HG03095 (cell line): ENCODE data around the gene RSPO1.

ENCODE experiments used
- ATAC-seq: cut with Tn5 transposase; IDR thresholded peaks from one replicate; pipeline ENCODE4 v1.9.1; 2021; ENCODE audit warnings: moderate library complexity; ENCODE audit not compliant: unreplicated experiment

Gene RSPO1

DNA sequence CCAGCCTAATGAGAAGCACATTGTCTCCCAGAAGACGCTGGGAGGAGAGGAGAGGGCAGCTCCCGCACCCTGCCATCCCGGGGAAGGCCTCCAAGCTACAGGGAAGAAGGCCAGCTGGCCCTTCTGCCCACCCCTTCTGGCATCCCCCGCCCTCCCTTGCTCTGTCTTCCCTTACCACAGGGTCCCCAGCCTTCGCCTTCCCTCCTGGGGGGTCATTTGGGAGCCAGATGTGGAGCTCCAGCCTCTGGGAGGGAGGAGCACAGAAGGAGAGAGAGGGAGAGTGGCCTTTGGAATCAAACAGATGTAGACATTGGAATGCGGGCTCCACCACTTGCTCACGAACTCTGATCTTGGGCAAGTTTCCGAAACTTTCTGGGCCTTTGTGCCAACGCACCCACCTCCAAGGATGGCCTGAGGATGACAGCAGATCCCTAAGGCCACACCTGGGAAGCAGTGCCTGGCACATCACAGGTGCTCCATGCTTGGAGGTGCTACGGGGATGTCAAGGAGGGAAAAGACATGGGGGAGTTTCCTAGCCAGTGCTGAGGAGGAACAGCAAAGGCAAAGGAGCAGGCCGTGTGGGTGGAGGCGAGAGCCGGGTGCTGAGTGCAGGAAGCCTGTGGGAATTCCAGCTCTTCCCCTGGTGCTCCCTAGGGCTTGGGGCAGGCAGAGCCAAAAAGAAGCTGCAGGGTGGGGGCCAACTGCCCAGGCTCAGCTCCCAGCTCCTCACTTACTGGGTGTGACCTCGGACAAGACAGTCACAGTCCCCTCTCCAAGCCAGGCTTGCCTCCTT lies 23.1 kb upstream of the RSPO1 start:
- ATAC-seq: no peak

DNA sequence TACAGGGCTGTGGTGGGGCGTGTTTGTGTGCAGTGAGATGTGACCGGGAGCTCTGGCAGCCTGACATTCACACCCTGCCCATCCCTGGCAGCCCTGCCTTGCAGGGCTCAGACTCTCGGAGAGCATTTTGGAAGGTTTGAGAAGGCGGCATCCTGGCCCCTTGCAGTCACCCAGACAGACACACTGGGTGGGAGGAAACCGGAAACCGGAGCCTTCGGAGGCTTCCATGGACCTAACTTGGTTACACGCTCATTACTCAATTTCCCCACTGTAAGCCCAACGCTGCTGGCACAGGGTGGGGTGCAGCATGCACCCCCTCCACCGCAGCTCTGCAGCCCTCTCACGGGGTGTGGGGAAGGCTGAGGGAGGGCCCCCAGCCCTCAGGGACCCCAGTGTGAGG lies 22.2 kb upstream of the RSPO1 start:
- no peak for ATAC-seq

DNA sequence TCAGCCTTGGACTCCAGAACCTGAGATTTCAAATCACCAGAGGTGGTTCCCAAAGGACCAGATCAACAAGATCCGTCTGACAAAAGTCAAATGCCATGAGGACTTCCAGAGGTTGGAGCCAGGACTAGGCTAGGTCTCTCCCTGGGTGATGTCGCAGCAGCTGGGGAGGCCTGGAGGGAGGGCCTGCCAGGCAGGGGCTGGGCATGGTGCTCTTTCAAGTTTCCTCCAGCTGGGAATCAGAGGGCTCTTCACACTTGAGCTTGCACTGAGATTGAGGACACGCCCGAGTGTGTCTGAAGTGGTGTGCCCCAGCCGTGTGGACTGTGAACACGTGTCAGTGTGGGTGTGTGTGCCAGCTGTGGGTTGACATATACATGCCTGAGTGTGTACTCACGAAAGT lies 21.3 kb upstream of the RSPO1 start:
- no peak for ATAC-seq

DNA sequence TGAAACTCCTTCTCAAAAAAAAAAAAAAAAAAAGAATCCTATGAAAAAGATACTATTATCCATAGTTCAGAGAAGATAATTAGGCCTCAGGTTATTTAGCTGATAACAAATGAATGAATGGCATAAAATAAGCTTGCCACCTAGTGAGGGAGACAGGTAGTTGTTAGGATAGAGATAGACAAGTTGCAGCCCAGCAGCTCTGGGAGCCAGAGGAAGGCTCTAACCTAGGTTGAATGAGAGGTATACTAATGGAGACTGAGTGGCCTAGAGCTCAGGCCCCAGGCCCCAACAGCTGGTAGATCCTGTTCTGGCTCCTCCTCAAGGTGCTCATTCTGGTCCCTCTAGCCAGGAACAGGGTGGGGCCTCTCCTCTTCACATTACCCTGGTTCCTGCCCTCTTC lies 20.6 kb upstream of the RSPO1 start:
- ATAC-seq: no peak

DNA sequence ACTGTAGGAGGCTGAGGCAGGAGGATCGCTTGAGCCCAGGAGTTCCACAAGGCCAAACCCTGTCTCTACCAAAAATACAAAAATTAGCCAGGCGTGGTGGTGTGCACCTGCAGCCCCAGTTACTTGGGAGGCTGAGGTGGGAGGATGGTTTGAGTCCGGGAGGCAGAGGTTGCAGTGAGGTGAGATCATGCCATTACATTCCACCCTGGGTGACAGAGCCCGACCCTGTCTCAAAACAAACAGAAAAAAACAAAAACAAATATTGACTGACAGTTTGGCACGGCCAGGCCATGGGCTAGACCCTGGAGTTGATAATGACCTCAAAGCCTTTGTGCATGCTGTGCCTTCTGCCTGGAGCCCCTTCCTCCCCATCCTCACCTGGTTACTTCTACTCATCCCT lies 19.2 kb upstream of the RSPO1 start:
- no peak for ATAC-seq

DNA sequence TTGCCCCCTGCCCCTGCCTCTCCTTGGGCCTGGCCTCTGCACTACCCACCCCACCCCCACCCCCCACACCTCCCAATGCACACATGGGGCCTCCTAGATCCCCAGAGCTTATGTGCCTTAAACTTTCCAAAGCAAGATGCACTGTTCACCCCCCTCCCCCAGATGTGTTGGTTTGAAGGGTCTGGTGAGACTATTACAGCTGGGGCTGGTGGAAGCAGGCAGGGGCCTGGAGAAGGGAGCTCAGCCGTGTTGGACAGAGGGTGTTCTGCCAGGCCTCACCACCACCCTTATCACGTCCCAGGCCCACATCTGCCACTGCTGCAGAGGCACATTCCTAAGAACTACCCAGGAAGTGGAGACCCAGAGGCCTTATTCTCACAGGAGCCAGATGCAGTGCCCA lies 18.3 kb upstream of the RSPO1 start:
- ATAC-seq: no peak

DNA sequence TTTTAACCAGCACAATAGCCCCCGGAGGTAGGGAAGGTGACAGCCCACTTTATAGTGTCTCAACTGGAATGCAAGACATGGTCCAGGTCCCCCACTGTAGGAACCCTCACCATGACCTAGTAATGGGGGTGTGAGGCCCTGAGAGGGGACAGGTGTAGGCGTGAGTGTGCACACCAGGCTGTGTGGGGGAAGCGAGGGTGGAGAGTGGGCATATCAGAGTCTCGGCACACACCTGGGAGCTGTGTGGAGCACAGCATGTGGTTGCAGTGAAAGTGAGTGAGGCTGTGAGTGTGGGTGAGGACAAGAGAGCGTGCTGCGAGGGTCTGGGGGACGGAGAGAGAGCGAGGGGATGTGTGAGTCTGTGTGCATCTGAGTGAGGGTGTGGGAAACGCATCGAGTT lies 17.1 kb upstream of the RSPO1 start:
- no peak for ATAC-seq

DNA sequence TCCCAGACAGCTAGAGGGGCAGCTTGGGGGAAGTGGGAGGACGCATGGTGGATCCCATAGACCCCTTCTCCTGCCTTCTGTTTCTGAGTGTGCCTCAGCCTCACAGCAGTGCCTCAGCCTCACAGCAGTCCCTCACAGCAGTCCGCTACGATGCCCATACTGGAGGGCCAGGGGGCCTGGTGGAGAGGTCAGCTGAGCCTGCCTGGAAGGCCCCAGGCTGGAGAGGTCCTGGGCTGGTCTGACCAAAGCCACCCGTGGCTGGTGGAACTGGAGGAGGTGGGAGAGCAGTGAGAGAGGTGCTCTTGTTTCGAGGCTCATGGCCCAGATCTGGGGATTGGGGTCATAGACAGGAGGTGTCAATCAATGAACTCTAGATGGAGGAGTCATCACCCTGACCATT lies 16.0 kb upstream of the RSPO1 start:
- ATAC-seq: no peak

DNA sequence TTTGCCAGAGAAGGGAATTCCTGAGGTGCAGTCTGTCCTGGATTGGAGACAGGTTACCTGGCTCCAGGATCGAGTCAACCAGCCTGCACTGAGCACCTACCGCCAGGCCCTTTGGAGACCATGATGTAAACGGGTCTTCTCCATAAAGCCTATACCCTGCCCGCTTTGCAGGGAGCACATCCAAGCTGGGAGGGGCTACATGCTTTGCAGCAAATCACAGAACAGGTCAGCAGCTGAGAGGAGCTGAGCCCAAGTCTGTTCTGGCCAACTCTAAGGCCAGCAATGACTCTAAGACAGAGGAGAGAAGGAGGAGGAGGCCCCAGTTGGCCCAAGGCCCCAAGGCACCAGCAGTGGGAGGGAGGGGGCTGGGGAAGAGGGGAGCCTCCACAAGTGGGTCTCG lies 15.5 kb upstream of the RSPO1 start:
- no peak for ATAC-seq

DNA sequence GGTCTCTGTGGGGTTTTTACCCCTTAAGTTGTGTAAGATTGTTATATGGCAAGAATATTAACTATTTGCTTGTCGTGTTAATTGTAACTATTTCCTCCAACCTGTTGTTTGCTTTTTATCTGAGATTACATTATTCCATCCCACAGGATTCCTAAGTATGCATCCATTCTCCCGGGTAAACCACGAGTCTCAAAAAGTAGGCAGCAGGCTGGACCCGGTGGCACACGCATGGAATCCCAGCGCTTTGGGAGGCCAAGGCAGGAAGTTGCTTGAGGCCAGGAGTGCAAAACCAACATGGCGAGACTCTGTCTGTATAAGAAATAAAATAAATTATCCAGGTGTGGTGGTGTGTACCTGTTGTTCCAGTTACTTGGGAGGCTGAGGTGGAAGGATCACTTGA lies 12.6 kb upstream of the RSPO1 start:
- ATAC-seq: no peak

DNA sequence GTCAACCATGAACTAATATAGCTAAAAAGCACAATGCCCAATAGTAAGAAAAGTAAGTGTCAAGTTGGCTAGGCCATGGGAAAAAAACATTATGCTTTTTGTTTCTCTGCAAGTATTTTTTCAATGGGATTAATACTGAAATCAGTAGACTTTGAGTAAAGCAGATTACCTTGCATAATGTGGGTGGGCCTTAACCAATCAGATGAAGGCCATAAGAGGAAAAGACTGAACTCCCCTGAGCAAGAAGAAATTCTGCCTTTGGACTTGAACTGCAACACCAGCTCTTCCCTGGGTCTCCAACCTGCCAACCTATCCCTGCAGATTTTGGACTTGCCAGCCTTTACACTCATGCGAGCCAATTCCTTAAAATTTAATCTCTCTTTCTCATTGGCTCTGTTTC lies 6.4 kb upstream of the RSPO1 start:
- no peak for ATAC-seq

DNA sequence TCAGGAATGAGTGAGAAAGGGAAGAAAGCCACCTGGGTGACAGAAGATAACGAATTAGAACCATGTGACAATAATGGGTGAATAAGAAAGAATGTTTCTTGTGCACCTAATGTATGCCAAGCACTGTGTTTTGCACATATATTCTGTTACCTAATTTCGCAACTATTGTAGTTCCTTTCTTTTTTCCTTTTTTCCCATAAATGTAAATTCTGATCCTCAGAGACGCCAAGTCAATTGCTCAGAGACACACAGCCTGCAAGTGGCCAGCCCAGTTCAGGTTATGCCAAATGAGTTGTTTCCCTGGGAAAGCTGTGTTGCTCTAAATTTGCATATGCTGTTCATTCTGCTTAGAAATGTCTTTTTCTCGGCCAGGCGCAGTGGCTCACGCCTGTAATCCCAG lies 1.7 kb upstream of the RSPO1 start:
- no peak for ATAC-seq

DNA sequence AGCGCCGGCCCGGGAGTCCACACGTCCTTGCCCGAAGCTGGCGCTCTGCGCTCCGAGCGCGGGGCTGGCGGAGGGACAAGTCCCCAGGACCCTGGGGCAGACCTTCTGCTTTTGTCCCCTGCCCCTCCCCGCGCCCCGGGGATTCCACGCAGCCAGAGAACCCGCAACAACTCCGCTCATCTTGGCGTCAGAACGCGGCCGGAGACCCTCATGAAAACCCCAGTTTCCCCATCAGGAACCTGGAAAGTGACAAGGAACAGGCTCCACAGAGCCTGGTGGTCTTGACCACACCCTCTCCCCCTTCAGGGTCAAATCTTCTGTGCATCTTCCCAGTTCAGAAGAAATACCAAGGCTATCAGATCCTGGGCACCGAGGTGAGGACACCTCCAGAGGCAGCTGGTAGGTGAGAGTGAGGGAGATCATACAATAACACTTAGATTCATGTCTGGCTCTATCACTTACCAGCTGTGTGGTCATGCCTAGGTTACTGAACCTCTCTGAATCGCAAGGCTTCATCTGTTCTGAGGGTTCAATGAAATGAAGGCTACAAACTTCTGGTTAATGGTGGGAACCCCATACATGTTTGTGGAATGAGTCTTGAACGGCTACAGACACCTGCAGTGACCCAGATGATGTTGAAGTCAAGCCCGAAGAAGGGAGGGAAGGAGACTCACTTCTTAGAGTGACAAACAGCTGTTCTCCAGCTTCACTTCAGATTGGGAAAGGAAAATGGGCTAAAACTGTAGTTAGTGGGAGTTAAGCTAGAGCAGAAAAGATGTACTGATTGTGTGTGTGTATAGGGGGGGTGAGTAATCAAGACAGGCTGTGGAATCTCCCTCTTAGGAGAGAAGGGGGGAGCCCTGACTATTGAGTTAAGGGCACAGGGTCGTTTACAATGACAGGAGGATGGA lies 555 bp upstream of the RSPO1 start:
- no peak for ATAC-seq

DNA sequence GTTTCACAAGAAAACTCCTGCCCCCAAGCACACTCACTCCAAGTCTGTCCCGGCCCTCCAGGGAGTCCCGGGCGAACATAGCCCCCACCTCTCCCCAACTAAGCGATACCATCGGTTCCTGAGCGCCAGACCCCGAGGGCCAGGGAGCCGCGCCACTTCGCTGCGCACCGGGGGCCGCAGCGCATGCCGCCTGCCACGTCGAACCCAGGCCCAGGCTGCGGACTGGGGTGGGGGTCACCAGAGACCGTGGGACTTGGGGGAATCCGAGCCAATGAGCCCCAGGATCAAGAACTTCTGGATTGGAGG lies 801 bp downstream of the RSPO1 start:
- ATAC-seq: no peak

DNA sequence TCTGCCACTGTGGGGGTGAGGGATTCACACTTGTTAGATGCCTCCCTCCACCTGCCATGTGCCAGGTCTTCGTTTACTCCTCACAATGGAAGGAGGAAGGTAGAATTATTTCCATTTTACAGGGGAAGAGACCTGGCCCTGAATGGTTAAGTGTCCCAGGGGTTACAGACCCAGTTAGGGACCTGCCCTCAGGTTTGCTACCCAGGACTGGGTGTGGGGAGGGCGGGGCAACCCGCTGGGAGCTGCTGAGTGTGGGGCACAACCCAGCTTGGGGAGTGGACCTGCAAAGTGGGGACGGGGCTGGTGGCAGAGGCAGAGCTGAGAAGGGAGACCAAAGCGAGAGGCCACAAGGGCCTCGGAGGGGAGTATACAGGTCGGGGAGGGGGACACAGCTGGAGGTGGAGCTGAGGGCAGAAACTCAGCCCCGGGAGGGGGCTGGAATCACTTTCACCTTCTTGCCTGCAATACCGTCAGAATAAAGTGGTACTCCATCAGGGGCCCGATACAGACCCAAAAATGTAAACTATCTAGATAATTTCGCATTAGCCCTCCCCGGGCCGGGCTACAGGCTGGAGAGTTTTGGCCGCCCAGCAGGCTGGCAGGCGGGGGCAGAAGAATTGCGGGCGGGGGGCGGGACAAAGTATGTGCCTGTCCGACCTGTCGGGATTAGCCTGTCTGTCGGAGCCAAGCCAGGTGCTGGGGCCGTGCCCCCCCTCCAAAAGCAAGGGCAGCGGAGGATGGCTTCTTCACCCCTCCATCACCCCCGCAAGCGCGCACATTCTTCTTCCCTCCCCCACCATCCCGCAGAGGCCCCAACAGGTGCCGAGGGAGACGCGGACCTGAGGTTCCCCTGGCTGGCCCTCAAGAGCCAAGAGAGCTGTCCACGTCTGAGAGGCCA lies 1.4 kb downstream of the RSPO1 start:
- ATAC-seq: no peak

DNA sequence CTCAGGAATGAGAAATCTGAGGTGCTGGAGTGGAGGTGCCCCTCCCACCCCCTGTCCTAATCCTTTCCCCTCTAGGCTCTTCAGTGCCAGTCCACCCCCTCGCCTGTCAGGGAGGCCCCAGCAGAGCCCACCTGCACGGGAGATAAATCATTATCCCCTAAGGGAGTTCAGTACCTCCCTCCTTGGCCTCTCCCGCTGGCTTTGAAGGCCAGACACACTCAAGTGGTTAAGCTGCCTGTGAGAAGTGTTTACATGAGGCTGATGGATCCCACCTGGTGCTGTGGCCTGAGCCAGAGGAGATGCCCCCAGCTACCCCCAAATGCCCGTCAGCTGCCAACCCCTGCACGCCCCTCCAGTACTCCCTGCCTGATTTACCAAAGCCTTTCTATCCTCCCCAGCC lies 3.7 kb downstream of the RSPO1 start:
- ATAC-seq: no peak

DNA sequence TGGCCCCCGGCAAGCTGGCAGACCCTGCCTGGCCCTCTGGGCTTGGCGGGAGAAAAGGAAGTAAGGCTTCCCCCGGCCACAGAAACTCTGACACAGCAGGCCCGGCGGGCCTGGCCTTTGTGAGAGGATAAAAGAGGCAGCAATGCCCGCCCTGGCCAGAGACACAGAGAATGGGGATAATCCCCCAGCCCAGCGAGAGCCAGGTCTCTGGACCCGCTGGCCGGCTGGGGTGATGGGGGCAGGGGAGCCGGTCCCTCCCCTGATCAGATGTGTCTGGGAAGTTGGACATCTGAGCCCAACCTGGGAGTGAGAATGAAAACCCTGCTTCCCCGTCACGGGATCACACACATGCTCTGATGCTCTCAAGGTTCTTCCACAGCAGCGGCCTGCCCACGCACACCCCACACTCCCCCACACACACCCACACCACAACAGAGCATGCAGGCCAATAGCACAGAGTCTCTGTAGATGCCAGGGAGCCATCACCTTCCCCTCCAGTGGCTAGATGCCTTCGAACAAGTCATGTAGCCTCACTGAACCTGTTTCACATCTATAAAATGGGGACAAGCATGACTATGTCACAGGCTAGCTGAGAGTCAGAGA lies 4.2 kb downstream of the RSPO1 start:
- ATAC-seq: no peak

DNA sequence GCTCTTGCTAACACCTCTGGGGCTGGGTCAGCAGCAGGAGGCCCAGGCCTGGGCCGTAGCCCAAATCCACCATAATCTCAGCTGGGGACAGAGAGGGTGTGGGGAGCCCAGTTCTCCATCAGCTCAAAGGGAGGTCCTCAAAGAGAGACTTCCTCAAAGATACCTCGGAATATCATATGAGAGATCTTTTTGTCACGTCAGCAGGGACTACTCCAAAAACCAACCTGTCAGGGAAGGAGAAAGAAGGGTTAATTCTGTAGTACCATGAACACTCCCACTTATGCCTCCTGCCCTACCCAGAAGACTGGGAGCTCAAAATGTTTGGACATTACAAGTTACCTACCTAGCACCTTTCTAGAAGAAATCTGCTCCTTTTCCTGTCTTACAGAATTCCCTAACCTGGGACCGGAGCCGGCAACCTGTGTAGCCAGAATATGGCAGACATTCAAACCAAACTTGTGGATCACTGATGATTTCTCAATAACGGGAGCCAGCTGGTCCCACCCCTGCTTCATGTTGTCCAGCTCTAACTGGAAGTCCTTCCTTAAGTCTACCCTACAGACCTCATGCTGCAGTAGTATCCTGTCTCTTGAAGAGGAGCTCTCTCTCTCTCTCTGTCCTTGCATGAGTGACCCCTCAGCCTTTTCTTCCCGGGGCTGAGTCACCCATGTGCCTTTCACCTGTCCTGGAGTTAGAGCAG lies 4.8 kb downstream of the RSPO1 start:
- no peak for ATAC-seq

DNA sequence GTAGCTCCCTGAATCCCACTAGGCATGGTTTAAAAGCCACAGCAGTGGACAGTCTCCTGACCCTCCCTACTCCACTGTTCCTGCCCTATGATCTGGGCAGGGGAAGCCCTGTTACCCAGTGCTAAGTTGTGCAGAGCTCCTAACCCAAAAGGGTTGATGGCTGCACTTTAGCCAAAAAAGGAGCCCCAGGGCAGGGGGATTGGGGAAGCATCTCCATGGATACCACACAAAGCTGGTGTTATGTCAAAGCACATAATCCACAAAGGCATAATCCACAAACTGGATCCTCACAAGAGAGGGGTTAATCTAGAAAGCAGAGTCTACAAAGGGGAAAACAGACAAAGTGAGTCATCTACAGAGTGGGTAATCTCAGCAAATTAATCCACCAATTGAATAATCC lies 5.7 kb downstream of the RSPO1 start:
- ATAC-seq: no peak

DNA sequence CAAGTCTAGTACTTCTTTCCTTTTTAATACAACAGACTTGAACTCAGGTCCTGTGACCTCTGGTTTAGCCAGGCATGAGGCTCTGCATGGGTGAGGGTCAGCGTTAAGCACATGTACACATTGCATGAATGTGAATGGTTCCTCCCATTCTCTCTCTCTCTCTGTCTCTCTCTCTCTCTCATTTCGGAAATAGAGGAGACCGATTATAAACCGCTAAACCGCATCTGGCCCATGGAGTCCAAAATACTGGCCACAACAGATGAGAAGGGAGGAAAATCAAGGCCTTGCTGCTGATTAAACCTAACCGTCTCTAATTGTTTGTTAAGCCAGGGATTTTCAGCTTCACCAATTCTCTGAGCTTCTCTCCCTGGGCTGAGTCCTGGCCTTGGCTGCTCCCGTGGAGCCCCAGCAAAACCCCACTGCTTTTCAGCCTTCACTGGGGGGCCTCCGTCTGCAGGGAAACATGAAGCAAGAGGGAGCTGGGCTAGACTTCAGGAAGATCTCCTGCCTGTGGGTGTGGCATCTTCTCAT lies 6.6 kb downstream of the RSPO1 start:
- ATAC-seq: no peak
